ENCODE measurements around the gene DYNC1I1.

DNA sequence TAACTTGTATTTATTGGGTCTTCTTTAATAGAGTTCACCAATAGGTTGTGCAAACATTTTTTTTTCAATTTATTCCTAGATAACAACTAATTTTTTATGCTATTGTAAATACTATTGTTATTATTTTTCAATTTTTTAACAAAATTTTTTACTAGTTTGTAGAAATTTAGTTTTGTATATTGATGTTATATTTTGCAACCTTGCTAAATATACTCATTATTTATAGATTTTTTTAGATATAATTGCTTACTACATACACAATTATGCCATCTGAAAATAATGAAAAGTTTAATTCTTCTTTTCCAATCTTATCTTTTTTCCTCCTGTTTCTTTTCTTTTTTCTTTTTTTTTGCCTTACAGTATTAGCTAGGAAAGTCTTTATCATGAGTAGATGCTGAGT is 332.6 kb downstream of the DYNC1I1 start:
- TF ChIP-seq FOS (IDR thresholded peaks at IDR 0.05; ENCODE audit: low read depth, low read length) (no peak), POLR2A (IDR thresholded peaks at IDR 0.05; ENCODE audit: low read depth, low read length) (no peak)
